Measurements from ENCODE around the gene IFT172.
"Not testable (repeated sequence)": the region's sequence is repeated elsewhere in the genome, so short reads cannot be mapped to it uniquely, and the experiment has no call there.

Gene IFT172

GRCh38 chr2:27492557-27492956, 3.0 kb upstream of the IFT172 start:
- DNase-seq = no peak

GRCh38 chr2:27489118-27489497, 435 bp downstream of the IFT172 start:
- DNase-seq = no peak

- DNase-seq = no peak
Observed at GRCh38 chr2:27485496-27485895, 4.0 kb downstream of the IFT172 start.

- no peak for DNase-seq
Observed at GRCh38 chr2:27471961-27472360, 17.6 kb downstream of the IFT172 start.

- DNase-seq = no peak
Observed at GRCh38 chr2:27464443-27464842, 25.1 kb downstream of the IFT172 start.

GRCh38 chr2:27461118-27461517, 28.4 kb downstream of the IFT172 start:
- DNase-seq = no peak

GRCh38 chr2:27453968-27454367, 35.6 kb downstream of the IFT172 start:
- no peak for DNase-seq

GRCh38 chr2:27451095-27451494, 38.4 kb downstream of the IFT172 start:
- no peak for DNase-seq

GRCh38 chr2:27448381-27448780, 41.2 kb downstream of the IFT172 start:
- DNase-seq = no peak

- DNase-seq = no peak
Observed at GRCh38 chr2:27446057-27446456, 43.5 kb downstream of the IFT172 start.

- no peak for DNase-seq
Observed at GRCh38 chr2:27445615-27446014, 43.9 kb downstream of the IFT172 start.

GRCh38 chr2:27445155-27445554, 44.4 kb downstream of the IFT172 start:
- no peak for DNase-seq

GRCh38 chr2:27442920-27443282, 46.6 kb downstream of the IFT172 start:
- no peak for DNase-seq

GRCh38 chr2:27441958-27442919, 47.3 kb downstream of the IFT172 start, which contains the start of gene KRTCAP3:
Gene KRTCAP3, plus strand, starts transcription at chr2:27442381. Its CDS starts 32 bp downstream, at chr2:27442413.
- DNase-seq = peak; percentile 62

GRCh38 chr2:27441226-27441926, 48.2 kb downstream of the IFT172 start:
- DNase-seq = no peak

GRCh38 chr2:27435628-27436027, 53.9 kb downstream of the IFT172 start:
- DNase-seq = no peak

GRCh38 chr2:27431395-27431794, 58.1 kb downstream of the IFT172 start:
- DNase-seq = no peak

- DNase-seq = peak; percentile 48
Observed at GRCh38 chr2:27428978-27429541, 60.5 kb downstream of the IFT172 start.

GRCh38 chr2:27428213-27428977, 61.1 kb downstream of the IFT172 start, which contains the start of gene NRBP1:
Gene NRBP1, plus strand, starts transcription at chr2:27428631. Its CDS starts 4,643 bp downstream, at chr2:27433274.
- peak; percentile 80 for DNase-seq

GRCh38 chr2:27427863-27428212, 61.7 kb downstream of the IFT172 start:
- no peak for DNase-seq

- not testable (repeated sequence) for DNase-seq
Observed at GRCh38 chr2:27425039-27425438, 64.5 kb downstream of the IFT172 start.

- DNase-seq = no peak
Observed at GRCh38 chr2:27422958-27423357, 66.6 kb downstream of the IFT172 start.
